GM18951 (cell line): ENCODE data around the gene EN2.

Experiments
- POLR2A ChIP-seq: IDR thresholded peaks from 4 replicates; pipeline ENCODE4 v1.6.1; 2011; ENCODE audit warnings: mild to moderate bottlenecking; ENCODE audit not compliant: insufficient read length, insufficient read depth; ENCODE audit errors: extremely low read depth
- in situ Hi-C: fragments of 300-500 bp; cut with MboI; formaldehyde crosslinking; loops from one replicate; pipeline ENCODE4 v1.12.0; 2022; ENCODE audit warnings: low sequenced_read_pairs, mixed read lengths, inconsistent platforms; ENCODE audit not compliant: unreplicated experiment

The EN2 gene

DNA sequence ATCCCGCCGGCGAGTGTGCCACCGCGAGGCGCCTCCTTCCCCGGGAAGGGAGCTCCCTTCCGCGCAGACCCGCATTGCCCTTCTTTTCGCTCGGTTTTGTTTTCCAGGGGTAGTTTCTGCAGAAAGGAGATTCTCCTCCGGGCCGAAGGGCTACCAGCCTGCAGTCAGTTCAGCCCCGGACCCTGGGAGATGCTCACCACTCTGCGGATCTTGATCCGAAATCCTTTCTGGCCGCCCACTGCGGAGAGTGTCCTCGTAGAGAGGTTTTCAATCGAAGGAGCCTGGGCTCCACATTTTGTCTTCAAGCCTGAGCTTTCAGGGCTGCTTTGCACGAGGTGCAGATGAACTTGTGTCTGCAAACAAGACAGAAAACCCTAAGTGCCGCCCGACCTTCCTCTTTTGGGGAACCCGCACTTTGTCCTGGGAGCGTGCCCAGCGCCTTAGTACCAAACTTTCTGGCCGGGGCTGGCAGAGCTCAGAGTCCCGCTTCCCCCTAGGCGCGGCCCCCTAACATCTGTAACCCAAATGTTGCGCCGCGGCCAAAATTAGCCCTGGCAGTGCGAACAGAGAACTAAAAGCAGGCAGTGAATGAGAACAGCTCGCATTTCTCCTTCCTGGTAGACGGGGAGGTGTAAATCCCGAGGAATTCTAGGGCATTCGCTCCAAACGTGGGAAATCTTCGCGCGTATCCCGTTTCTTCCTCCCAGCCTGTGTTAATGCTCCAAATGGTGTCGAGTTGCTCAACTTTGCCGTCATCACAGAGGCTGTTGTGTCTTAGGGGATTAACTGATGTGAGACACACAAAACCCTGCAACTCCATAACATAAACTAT is 6.7 kb upstream of the EN2 start:
- in situ Hi-C loops = loop anchor here (10.0 kb wide), 1 partner anchor 54 kb away; no protein-coding TSS in a partner anchor
- no peak for TF ChIP-seq POLR2A

GRCh38 chr7:155451840-155452239 is 6.1 kb upstream of the EN2 start:
- TF ChIP-seq POLR2A = no peak
- in situ Hi-C loops = loop anchor here (10.0 kb wide), 1 partner anchor 53 kb away; no protein-coding TSS in a partner anchor

- in situ Hi-C loops = loop anchor here (10.0 kb wide), 1 partner anchor 52 kb away; no protein-coding TSS in a partner anchor
- TF ChIP-seq POLR2A = no peak
Observed at GRCh38 chr7:155452505-155453295, 5.2 kb upstream of the EN2 start.

DNA sequence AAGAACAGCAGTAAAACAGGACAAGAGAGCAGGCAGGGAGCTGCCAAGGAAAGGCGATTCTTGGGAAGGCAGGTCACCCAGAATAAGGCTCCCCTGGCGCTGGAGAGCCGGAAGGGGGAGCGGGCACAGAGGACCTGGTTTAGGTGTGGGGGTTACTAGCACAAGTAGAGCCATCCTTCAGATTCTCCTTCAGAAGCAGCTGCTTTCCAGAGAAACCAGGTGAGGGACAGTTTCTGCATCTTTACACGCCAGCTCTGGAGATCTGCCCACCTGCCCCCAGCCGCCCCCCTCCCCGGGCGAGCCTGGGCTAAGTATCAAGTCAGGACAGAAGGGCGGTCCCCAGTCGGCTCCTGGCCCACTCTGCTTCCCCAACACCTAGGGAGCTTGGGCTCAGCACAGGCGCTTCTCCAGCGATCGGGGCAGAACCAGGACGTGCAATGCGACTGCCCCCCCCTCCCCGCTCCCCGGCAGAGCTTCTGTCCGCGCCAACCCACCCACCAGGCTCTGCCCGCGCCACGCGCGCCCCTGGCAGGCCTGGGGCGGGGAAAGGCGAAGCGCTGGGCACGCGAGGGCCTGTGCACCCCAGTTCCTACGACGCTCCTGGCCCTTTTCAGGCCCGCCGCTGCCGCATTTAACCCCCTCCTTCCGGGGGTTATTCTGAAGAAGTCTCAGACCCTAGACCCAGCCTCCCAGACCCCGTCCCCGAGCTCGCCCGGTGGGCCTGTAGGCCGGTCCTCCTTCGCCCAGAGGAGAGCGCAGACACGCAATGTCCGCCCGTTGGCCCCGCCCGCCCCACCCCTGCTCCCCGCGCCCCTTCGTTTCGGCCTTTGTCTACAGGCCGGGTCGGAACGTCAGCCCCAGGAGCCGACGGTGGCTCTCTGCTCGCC is 4.4 kb upstream of the EN2 start:
- no peak for TF ChIP-seq POLR2A
- in situ Hi-C loops = loop anchor here (10.0 kb wide), 1 partner anchor 51 kb away; no protein-coding TSS in a partner anchor

DNA sequence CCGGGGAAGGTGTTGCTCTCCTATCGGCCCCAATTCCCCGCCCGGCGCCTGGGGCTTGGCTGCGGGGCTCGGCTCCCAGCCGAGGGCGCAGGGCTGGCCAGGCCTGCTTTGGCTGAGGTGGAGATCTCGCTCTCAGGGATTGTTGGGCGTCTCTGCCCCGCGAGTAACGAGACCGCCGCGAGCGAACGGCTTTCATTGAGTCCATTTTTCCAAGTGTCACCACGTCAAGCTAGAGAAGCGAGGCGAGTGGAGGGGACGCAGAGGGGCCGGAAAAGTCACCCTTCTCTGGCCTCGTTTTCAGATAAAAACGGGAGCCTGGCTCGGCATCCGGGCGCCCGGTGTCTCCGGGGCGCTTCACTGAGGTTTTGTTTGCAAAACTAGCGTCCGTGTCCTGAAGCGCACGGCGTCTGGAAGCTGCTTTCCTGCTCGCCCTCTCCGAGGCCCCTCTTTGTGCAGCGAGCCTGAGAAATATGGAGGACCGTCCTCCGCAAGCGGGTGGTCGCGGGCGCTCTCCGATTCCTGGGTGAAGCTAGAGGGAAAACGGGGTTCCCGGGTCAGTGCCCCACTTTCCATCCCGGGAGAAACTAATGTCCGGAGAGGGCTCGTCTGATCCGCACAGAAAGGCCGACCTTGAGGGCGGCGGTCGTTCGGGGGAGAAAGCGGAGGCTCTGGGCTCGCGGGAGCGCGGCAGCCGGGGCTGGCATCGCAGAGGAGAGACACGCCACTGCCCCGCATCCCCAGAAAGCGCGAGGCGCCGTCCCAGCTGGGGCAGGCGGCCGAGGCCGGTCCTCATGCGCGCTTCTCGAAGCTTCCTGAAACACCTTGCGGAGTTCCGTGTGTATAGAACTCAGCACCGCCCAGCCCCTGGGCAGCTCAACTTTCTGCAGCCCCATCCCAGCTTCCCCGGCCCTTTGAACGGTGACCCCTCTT is 3.5 kb upstream of the EN2 start:
- in situ Hi-C loops = loop anchor here (10.0 kb wide), 1 partner anchor 50 kb away; no protein-coding TSS in a partner anchor
- no peak for TF ChIP-seq POLR2A

- in situ Hi-C loops = loop anchor here (10.0 kb wide), 1 partner anchor 50 kb away; no protein-coding TSS in a partner anchor
- no peak for TF ChIP-seq POLR2A
Observed at GRCh38 chr7:155455132-155455693, 2.7 kb upstream of the EN2 start.

GRCh38 chr7:155455776-155456737 is 1.9 kb upstream of the EN2 start:
- in situ Hi-C loops = loop anchor here (10.0 kb wide), 1 partner anchor 49 kb away; no protein-coding TSS in a partner anchor
- TF ChIP-seq POLR2A = no peak

- no peak for TF ChIP-seq POLR2A
- in situ Hi-C loops = loop anchor here (10.0 kb wide), 1 partner anchor 48 kb away; no protein-coding TSS in a partner anchor
Observed at GRCh38 chr7:155456738-155457543, 988 bp upstream of the EN2 start.

- in situ Hi-C loops = loop anchor here (10.0 kb wide), 1 partner anchor 47 kb away; no protein-coding TSS in a partner anchor
- no peak for TF ChIP-seq POLR2A
Observed at GRCh38 chr7:155457544-155458110, 302 bp upstream of the EN2 start.
